Left ventricle myocardium inferior (tissue), 1 donor: ENCODE results near the gene C1QTNF1. TPM values are rescaled to one million over a fixed set of nuclear protein-coding genes. Genes with fewer than 3 reads are reported as not detected.

Source experiments
- DNase-seq: peaks from one replicate; pipeline ENCODE4 v3.0.0-alpha.2; 2020
- H3K27ac ChIP-seq: fragments of 200-600 bp; replicated peaks from 2 replicates; pipeline ENCODE4 v1.8.0; 2021
- H3K27me3 ChIP-seq: fragments of 200-600 bp; 2 replicates; pipeline ENCODE4 v1.8.0; 2021; ENCODE audit warnings: low read depth
- H3K36me3 ChIP-seq: fragments of 200-600 bp; 2 replicates; pipeline ENCODE4 v1.8.0; 2021
- H3K4me1 ChIP-seq: fragments of 200-600 bp; 2 replicates; pipeline ENCODE4 v1.8.0; 2021
- H3K4me3 ChIP-seq: fragments of 200-600 bp; 2 replicates; pipeline ENCODE4 v1.8.0; 2021; ENCODE audit warnings: mild to moderate bottlenecking, moderate library complexity
- H3K9me3 ChIP-seq: fragments of 200-600 bp; replicated peaks from 2 replicates; pipeline ENCODE4 v1.8.0; 2021
- CTCF ChIP-seq: fragments of 200-600 bp; IDR thresholded peaks from 2 replicates; pipeline ENCODE4 v1.8.0; 2021; ENCODE audit warnings: antibody characterized with exemption, mild to moderate bottlenecking, borderline replicate concordance
- intact Hi-C: fragments of 100-400 bp; cut with micrococcal nuclease; formaldehyde crosslinking; loops from one replicate; pipeline ENCODE4 v1.11.0; 2022
- total RNA-seq: library from RNA; stranded (reverse); fragmentation: NEBNext Ultra II Directional; extraction: Animal tissue kit (Norgen Biotek cat#: 25700); gene quantifications from one replicate; pipeline ENCODE4 v1.2.1, GENCODE V29; 2021
- donor health status: DM: no; HTN: yes; CAD: no; lungs with severe emphysema.

C1QTNF1 gene
- total RNA-seq, 1 donor from 2014 or later, result 146 TPM

- Histone ChIP-seq H3K9me3 (no peaks in the 10 kb centered on the region), H3K4me3 (peak overlapping the region; percentile 12), H3K27ac (peak overlapping the region; percentile 78), H3K4me1 (peaks cover 82% of the 10 kb centered on the region), H3K36me3 (no peaks in the 10 kb centered on the region), H3K27me3 (no peaks in the 10 kb centered on the region)
- peak; percentile 72 for DNase-seq
- intact Hi-C loops, result no loop called here
- TF ChIP-seq CTCF, result no peak
Observed at GRCh38 chr17:79033741-79034501, 10.0 kb downstream of the C1QTNF1 start.

GRCh38 chr17:79034931-79035485, 11.0 kb downstream of the C1QTNF1 start:
- Histone ChIP-seq H3K27ac (peak overlapping the region; percentile 78), H3K4me1 (peaks cover 72% of the 10 kb centered on the region)

GRCh38 chr17:79035686-79036085, 11.7 kb downstream of the C1QTNF1 start:
- no peak for TF ChIP-seq CTCF
- H3K4me1 ChIP-seq, result peaks cover 71% of the 10 kb centered on the region
- no peaks in the 10 kb centered on the region for H3K27me3 ChIP-seq
- intact Hi-C loops, result no loop called here
- H3K9me3 ChIP-seq, result no peaks in the 10 kb centered on the region
- H3K27ac ChIP-seq, result no peak overlapping the region
- peaks cover 4% of the 10 kb centered on the region for H3K36me3 ChIP-seq
- no peak for DNase-seq
- no peak overlapping the region for H3K4me3 ChIP-seq

More at GRCh38 chr17:79034931-79035485, 11.0 kb downstream of the C1QTNF1 start:
- no peak for TF ChIP-seq CTCF
- Histone ChIP-seq H3K4me3 (no peak overlapping the region), H3K9me3 (no peaks in the 10 kb centered on the region), H3K36me3 (peaks cover 4% of the 10 kb centered on the region), H3K27me3 (no peaks in the 10 kb centered on the region)
- DNase-seq, result no peak
- intact Hi-C loops, result no loop called here

GRCh38 chr17:79036181-79036580, 12.2 kb downstream of the C1QTNF1 start:
- no peaks in the 10 kb centered on the region for H3K9me3 ChIP-seq
- H3K27ac ChIP-seq, result peak overlapping the region; percentile 25
- H3K36me3 ChIP-seq, result peaks cover 4% of the 10 kb centered on the region
- H3K27me3 ChIP-seq, result no peaks in the 10 kb centered on the region
- intact Hi-C loops, result no loop called here
- H3K4me1 ChIP-seq, result peaks cover 71% of the 10 kb centered on the region
- no peak for DNase-seq
- H3K4me3 ChIP-seq, result no peak overlapping the region
- TF ChIP-seq CTCF, result no peak

GRCh38 chr17:79036596-79036995, 12.6 kb downstream of the C1QTNF1 start:
- H3K4me1 ChIP-seq, result peaks cover 69% of the 10 kb centered on the region
- H3K36me3 ChIP-seq, result peaks cover 4% of the 10 kb centered on the region
- H3K27me3 ChIP-seq, result no peaks in the 10 kb centered on the region
- intact Hi-C loops, result no loop called here
- TF ChIP-seq CTCF, result no peak
- peak overlapping the region; percentile 25 for H3K27ac ChIP-seq
- no peak for DNase-seq
- no peaks in the 10 kb centered on the region for H3K9me3 ChIP-seq
- H3K4me3 ChIP-seq, result no peak overlapping the region
